Activated T-cell treated with anti-CD3 and anti-CD28 coated beads, Interleukin-2, amount 50 U/mL, for 4 hours (primary cell): ENCODE measurements around the gene NEK10. TPM values are rescaled to one million over a fixed set of nuclear protein-coding genes. Genes with fewer than 3 reads are reported as not detected.

Experiments used
- ATAC-seq, 2 donors: fragments of 200-7000 bp; cut with Tn5 transposase; one replicate each; pipeline ENCODE4 v1.10.0; 2021
- DNase-seq: peaks from one replicate; pipeline ENCODE4 v3.0.0-alpha.2; 2020
- H3K27me3 Mint-ChIP-seq: one replicate; pipeline ENCODE4 v1.8.0; 2021; ENCODE audit warnings: low read depth, mixed read lengths
- H3K36me3 Mint-ChIP-seq: one replicate; pipeline ENCODE4 v1.8.0; 2022; ENCODE audit warnings: mixed read lengths; ENCODE audit not compliant: insufficient read depth
- H3K4me1 Mint-ChIP-seq: one replicate; pipeline ENCODE4 v1.8.0; 2021; ENCODE audit warnings: low read depth, mixed read lengths
- H3K4me3 Mint-ChIP-seq: one replicate; pipeline ENCODE4 v1.8.0; 2021; ENCODE audit warnings: mild to moderate bottlenecking, moderate library complexity, mixed read lengths
- H3K9me3 Mint-ChIP-seq: one replicate; pipeline ENCODE4 v1.8.0; 2021; ENCODE audit warnings: mixed read lengths
- total RNA-seq, 3 donors: library from RNA; stranded (reverse); gene quantifications; one replicate each; pipeline ENCODE4 v1.2.1, GENCODE V29; 2021

NEK10 gene
- total RNA-seq, 3 donors from 2014 or later = 0.21 to 0.49 (median 0.28) TPM

GRCh38 chr3:27119639-27120038 is 249.5 kb downstream of the NEK10 start:
- ATAC-seq (no peak), DNase-seq (no peak)
- H3K36me3 Mint-ChIP-seq = no peaks in the 10 kb centered on the region
- H3K27me3 Mint-ChIP-seq = peaks cover 3% of the 10 kb centered on the region
- no peaks in the 10 kb centered on the region for H3K4me1 Mint-ChIP-seq
- H3K4me3 Mint-ChIP-seq = no peak overlapping the region
- no peaks in the 10 kb centered on the region for H3K9me3 Mint-ChIP-seq

- Mint-ChIP-seq H3K9me3 (no peaks in the 10 kb centered on the region), H3K36me3 (no peaks in the 10 kb centered on the region), H3K4me3 (no peak overlapping the region), H3K27me3 (peaks cover 3% of the 10 kb centered on the region), H3K4me1 (no peaks in the 10 kb centered on the region)
- DNase-seq (no peak), ATAC-seq (no peak)
These were observed 253.8 kb downstream of the NEK10 start for GRCh38 chr3:27115352-27115751.

GRCh38 chr3:27114684-27115083 is 254.5 kb downstream of the NEK10 start:
- Mint-ChIP-seq H3K9me3 (no peaks in the 10 kb centered on the region), H3K27me3 (peaks cover 3% of the 10 kb centered on the region), H3K4me3 (no peak overlapping the region), H3K4me1 (no peaks in the 10 kb centered on the region), H3K36me3 (no peaks in the 10 kb centered on the region)
- DNase-seq (no peak), ATAC-seq (no peak)

GRCh38 chr3:27114129-27114528 is 255.1 kb downstream of the NEK10 start:
- ATAC-seq = no peak
- no peak for DNase-seq
- H3K9me3 Mint-ChIP-seq = no peaks in the 10 kb centered on the region
- H3K36me3 Mint-ChIP-seq = no peaks in the 10 kb centered on the region
- no peak overlapping the region for H3K4me3 Mint-ChIP-seq
- H3K4me1 Mint-ChIP-seq = no peaks in the 10 kb centered on the region
- H3K27me3 Mint-ChIP-seq = peaks cover 3% of the 10 kb centered on the region

- Mint-ChIP-seq H3K27me3 (no peaks in the 10 kb centered on the region), H3K36me3 (no peaks in the 10 kb centered on the region), H3K9me3 (no peaks in the 10 kb centered on the region), H3K4me3 (no peak overlapping the region), H3K4me1 (no peaks in the 10 kb centered on the region)
- DNase-seq (no peak), ATAC-seq (no peak)
These were observed 259.2 kb downstream of the NEK10 start for GRCh38 chr3:27110020-27110419.

GRCh38 chr3:27108322-27108721 is 260.9 kb downstream of the NEK10 start:
- ATAC-seq = no peak
- Mint-ChIP-seq H3K4me3 (no peak overlapping the region), H3K9me3 (no peaks in the 10 kb centered on the region), H3K36me3 (no peaks in the 10 kb centered on the region), H3K27me3 (no peaks in the 10 kb centered on the region), H3K4me1 (no peaks in the 10 kb centered on the region)
- DNase-seq = no peak

- H3K36me3 Mint-ChIP-seq = no peaks in the 10 kb centered on the region
- no peaks in the 10 kb centered on the region for H3K27me3 Mint-ChIP-seq
- no peak for DNase-seq
- no peaks in the 10 kb centered on the region for H3K4me1 Mint-ChIP-seq
- no peaks in the 10 kb centered on the region for H3K9me3 Mint-ChIP-seq
- no peak overlapping the region for H3K4me3 Mint-ChIP-seq
- no peak for ATAC-seq
These were observed 263.3 kb downstream of the NEK10 start for GRCh38 chr3:27105904-27106303.

- ATAC-seq (no peak), DNase-seq (no peak)
- Mint-ChIP-seq H3K9me3 (peaks cover 3% of the 10 kb centered on the region), H3K4me1 (no peaks in the 10 kb centered on the region), H3K4me3 (no peak overlapping the region), H3K36me3 (no peaks in the 10 kb centered on the region), H3K27me3 (no peaks in the 10 kb centered on the region)
These were observed 272.0 kb downstream of the NEK10 start for GRCh38 chr3:27097182-27097581.

- no peak overlapping the region for H3K4me3 Mint-ChIP-seq
- no peaks in the 10 kb centered on the region for H3K27me3 Mint-ChIP-seq
- peaks cover 3% of the 10 kb centered on the region for H3K9me3 Mint-ChIP-seq
- ATAC-seq = no peak
- no peaks in the 10 kb centered on the region for H3K36me3 Mint-ChIP-seq
- no peaks in the 10 kb centered on the region for H3K4me1 Mint-ChIP-seq
- DNase-seq = no peak
These were observed 273.5 kb downstream of the NEK10 start for GRCh38 chr3:27095553-27096222.

- Mint-ChIP-seq H3K4me3 (no peak overlapping the region), H3K36me3 (no peaks in the 10 kb centered on the region), H3K9me3 (no peaks in the 10 kb centered on the region), H3K27me3 (no peaks in the 10 kb centered on the region), H3K4me1 (no peaks in the 10 kb centered on the region)
- ATAC-seq (no peak), DNase-seq (no peak)
These were observed 274.5 kb downstream of the NEK10 start for GRCh38 chr3:27094721-27095120.

GRCh38 chr3:27093771-27094170 is 275.4 kb downstream of the NEK10 start:
- no peaks in the 10 kb centered on the region for H3K27me3 Mint-ChIP-seq
- H3K4me1 Mint-ChIP-seq = no peaks in the 10 kb centered on the region
- ATAC-seq (no peak), DNase-seq (no peak)
- no peaks in the 10 kb centered on the region for H3K36me3 Mint-ChIP-seq
- H3K9me3 Mint-ChIP-seq = no peaks in the 10 kb centered on the region
- H3K4me3 Mint-ChIP-seq = no peak overlapping the region

GRCh38 chr3:27090275-27091041 is 278.7 kb downstream of the NEK10 start:
- H3K4me3 Mint-ChIP-seq = no peak overlapping the region
- H3K9me3 Mint-ChIP-seq = no peaks in the 10 kb centered on the region
- ATAC-seq = no peak
- DNase-seq = no peak
- H3K4me1 Mint-ChIP-seq = no peaks in the 10 kb centered on the region
- H3K27me3 Mint-ChIP-seq = no peaks in the 10 kb centered on the region
- no peaks in the 10 kb centered on the region for H3K36me3 Mint-ChIP-seq

GRCh38 chr3:27089645-27090044 is 279.5 kb downstream of the NEK10 start:
- H3K4me1 Mint-ChIP-seq = no peaks in the 10 kb centered on the region
- no peaks in the 10 kb centered on the region for H3K27me3 Mint-ChIP-seq
- H3K4me3 Mint-ChIP-seq = no peak overlapping the region
- ATAC-seq = no peak
- H3K9me3 Mint-ChIP-seq = no peaks in the 10 kb centered on the region
- no peaks in the 10 kb centered on the region for H3K36me3 Mint-ChIP-seq
- DNase-seq = no peak

- no peak for ATAC-seq
- Mint-ChIP-seq H3K4me1 (no peaks in the 10 kb centered on the region), H3K27me3 (no peaks in the 10 kb centered on the region), H3K4me3 (no peak overlapping the region), H3K36me3 (no peaks in the 10 kb centered on the region), H3K9me3 (no peaks in the 10 kb centered on the region)
- no peak for DNase-seq
These were observed 280.1 kb downstream of the NEK10 start for GRCh38 chr3:27089068-27089467.
